Body of pancreas (tissue), 4 donors: Measurements from ENCODE around the gene POFUT1.

Experiments
- POLR2A ChIP-seq, 3 donors: fragments of 450-650 bp; IDR thresholded peaks; one replicate each; pipeline ENCODE4 v1.6.1; 2016; ENCODE audit warnings: antibody characterized with exemption in 3 of 3, mild to moderate bottlenecking in 2 of 3
- TF ChIP-seq, protein P1 (sequence below), 7 experiments: fragments of 450-650 bp in 4 of 7; fragments of 200-600 bp in 3 of 7; sonication (generic) in 3 of 7; IDR thresholded peaks; one replicate each; pipeline ENCODE4 v1.5.1; 2016 to 2019; ENCODE audit warnings: antibody characterized with exemption in 7 of 7

DNA sequence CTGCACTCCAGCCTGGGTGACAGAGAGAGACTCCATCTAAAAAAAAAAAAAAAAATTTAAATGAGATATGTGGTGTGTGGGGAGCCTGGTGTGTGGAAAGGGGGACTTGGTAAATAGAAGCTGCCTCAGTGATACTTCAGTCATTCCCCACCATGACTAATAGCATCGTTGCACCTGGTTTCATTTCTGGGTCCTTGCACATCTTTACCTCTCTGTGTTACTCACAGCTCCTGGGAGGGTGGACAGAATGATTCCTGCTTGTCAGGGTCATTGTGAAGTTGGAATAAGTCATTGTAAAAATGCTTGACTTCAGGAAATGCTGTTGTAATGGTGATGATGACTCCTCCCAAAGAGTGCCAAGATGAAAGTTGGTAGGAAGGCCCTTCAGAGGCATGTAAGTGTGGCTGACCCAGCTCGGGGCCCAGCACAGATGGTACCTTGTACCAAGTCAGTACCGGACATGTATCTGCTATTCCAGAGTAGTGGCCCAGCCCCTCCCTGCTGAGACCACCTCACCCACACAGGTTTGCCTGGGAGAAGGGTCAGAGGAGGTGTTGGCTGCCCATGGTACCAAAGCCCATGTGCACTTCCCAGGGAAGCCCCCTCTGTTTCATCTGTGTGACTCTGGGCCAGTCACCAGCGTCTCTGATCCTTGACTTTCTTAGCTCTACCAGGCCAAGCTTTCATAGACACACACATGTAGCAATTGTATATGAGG, 48.6 kb upstream of the POFUT1 start:
- TF ChIP-seq, protein P1, sequence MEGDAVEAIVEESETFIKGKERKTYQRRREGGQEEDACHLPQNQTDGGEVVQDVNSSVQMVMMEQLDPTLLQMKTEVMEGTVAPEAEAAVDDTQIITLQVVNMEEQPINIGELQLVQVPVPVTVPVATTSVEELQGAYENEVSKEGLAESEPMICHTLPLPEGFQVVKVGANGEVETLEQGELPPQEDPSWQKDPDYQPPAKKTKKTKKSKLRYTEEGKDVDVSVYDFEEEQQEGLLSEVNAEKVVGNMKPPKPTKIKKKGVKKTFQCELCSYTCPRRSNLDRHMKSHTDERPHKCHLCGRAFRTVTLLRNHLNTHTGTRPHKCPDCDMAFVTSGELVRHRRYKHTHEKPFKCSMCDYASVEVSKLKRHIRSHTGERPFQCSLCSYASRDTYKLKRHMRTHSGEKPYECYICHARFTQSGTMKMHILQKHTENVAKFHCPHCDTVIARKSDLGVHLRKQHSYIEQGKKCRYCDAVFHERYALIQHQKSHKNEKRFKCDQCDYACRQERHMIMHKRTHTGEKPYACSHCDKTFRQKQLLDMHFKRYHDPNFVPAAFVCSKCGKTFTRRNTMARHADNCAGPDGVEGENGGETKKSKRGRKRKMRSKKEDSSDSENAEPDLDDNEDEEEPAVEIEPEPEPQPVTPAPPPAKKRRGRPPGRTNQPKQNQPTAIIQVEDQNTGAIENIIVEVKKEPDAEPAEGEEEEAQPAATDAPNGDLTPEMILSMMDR (IDR thresholded peaks at IDR 0.05) = no peak
- TF ChIP-seq POLR2A (IDR thresholded peaks at IDR 0.05) = no peak
